HepG2 (cell line): ENCODE results near the gene APOD.

Source experiments
- CTCF ChIP-seq: sonication (generic); formaldehyde crosslinking; IDR thresholded peaks from 2 replicates; pipeline ENCODE4 v1.5.0; 2020; ENCODE audit warnings: mild to moderate bottlenecking, missing genetic modification reagents, moderate library complexity
- ERF ChIP-seq: IDR thresholded peaks from 2 replicates; pipeline ENCODE4 v1.6.1; 2018; ENCODE audit warnings: missing biosample characterization, missing genetic modification reagents
- FOSL1 ChIP-seq: sonication (generic); formaldehyde crosslinking; IDR thresholded peaks from 2 replicates; pipeline ENCODE4 v1.9.0; 2021; ENCODE audit warnings: missing genetic modification reagents, borderline replicate concordance
- NFATC3 ChIP-seq: sonication (generic); formaldehyde crosslinking; IDR thresholded peaks from 2 replicates; pipeline ENCODE4 v1.5.1; 2020; ENCODE audit warnings: mild to moderate bottlenecking, missing genetic modification reagents
- PAF1 ChIP-seq: IDR thresholded peaks from 2 replicates; pipeline ENCODE4 v1.6.1; 2016; ENCODE audit warnings: missing genetic modification reagents, missing compliant biosample characterization
- POLR2AphosphoS5 ChIP-seq: IDR thresholded peaks from 2 replicates; pipeline ENCODE4 v1.6.1; 2012; ENCODE audit warnings: low read depth, low read length
- PRDM4 ChIP-seq: sonication (generic); formaldehyde crosslinking; IDR thresholded peaks from 2 replicates; pipeline ENCODE4 v1.9.0; 2021; ENCODE audit warnings: missing genetic modification reagents, borderline replicate concordance
- SIN3B ChIP-seq: fragments of 150-350 bp; IDR thresholded peaks from 2 replicates; pipeline ENCODE4 v1.6.1; 2014; ENCODE audit warnings: low read length
- SMYD3 ChIP-seq: sonication (generic); formaldehyde crosslinking; IDR thresholded peaks from 2 replicates; pipeline ENCODE4 v1.8.1; 2023; ENCODE audit warnings: mild to moderate bottlenecking, missing genetic modification reagents
- TBP ChIP-seq: sonication (generic); formaldehyde crosslinking; IDR thresholded peaks from 2 replicates; pipeline ENCODE4 v1.5.0; 2020; ENCODE audit warnings: missing genetic modification reagents
- TF ChIP-seq, protein P1 (sequence below): sonication (generic); formaldehyde crosslinking; IDR thresholded peaks from 2 replicates; pipeline ENCODE4 v1.4.0; 2020; ENCODE audit warnings: missing genetic modification reagents, borderline replicate concordance
- TF ChIP-seq, protein P2 (sequence below): sonication (generic); formaldehyde crosslinking; IDR thresholded peaks from 2 replicates; pipeline ENCODE4 v1.5.1; 2020; ENCODE audit warnings: mild to moderate bottlenecking, moderate library complexity, missing genetic modification reagents
- TF ChIP-seq, protein P3 (sequence below): IDR thresholded peaks from 2 replicates; pipeline ENCODE4 v1.6.1; 2012; ENCODE audit warnings: low read depth, low read length, improper control_type of control experiment
- TF ChIP-seq, protein P4 (sequence below): sonication (generic); formaldehyde crosslinking; IDR thresholded peaks from 2 replicates; pipeline ENCODE4 v1.4.0; 2020; ENCODE audit warnings: missing genetic modification reagents, mild to moderate bottlenecking, borderline replicate concordance

DNA sequence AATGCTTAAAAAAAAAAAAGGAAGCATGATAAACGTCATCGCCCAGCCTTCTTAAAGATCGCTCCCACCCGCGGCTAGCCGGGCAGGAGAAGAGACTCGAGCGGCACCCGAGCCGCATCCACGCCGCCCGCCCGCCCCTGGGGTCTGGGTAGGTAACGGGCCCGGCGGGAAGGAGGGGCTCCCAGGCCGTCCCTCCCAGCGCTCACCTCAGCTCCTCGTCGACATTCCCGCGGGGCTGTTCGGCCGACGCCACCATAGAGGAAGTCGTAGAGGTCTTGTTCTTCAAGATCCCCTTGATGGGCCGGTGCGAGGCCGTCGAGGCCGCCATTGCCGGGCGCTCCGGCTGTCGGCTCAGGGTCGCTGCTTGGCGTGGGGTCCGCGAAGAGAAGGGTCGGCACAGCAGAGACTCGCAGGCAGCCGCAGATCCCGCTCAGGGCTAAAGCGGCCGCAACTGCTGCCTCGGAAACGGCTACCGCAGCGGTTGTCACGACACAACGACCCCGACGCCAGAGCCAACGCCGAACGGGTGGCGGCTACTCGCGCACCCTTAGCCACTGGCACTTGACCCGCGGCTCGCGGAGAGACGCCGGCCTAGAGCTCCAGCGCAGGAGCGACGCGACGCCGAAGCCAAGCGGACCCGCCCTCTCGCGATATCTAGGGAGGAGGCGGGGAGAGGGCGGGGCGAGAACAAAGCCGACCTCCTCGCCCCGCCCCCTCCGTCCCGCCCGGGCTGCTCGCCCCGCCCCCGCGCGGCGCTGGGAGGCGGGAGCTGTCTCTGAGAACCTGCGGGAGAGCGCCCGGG is 40.8 kb downstream of the APOD start, which contains the start of gene PPP1R2:
- TF ChIP-seq SMYD3 (CRISPR knock-in tag) = no peak
- TF ChIP-seq POLR2AphosphoS5 = peak; percentile 95
- TF ChIP-seq, protein P1, sequence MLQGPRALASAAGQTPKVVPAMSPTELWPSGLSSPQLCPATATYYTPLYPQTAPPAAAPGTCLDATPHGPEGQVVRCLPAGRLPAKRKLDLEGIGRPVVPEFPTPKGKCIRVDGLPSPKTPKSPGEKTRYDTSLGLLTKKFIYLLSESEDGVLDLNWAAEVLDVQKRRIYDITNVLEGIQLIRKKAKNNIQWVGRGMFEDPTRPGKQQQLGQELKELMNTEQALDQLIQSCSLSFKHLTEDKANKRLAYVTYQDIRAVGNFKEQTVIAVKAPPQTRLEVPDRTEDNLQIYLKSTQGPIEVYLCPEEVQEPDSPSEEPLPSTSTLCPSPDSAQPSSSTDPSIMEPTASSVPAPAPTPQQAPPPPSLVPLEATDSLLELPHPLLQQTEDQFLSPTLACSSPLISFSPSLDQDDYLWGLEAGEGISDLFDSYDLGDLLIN (CRISPR knock-in tag) = no peak
- TF ChIP-seq CTCF (CRISPR knock-in tag) = no peak
- no peak for TF ChIP-seq TBP (CRISPR knock-in tag)
- TF ChIP-seq, protein P2, sequence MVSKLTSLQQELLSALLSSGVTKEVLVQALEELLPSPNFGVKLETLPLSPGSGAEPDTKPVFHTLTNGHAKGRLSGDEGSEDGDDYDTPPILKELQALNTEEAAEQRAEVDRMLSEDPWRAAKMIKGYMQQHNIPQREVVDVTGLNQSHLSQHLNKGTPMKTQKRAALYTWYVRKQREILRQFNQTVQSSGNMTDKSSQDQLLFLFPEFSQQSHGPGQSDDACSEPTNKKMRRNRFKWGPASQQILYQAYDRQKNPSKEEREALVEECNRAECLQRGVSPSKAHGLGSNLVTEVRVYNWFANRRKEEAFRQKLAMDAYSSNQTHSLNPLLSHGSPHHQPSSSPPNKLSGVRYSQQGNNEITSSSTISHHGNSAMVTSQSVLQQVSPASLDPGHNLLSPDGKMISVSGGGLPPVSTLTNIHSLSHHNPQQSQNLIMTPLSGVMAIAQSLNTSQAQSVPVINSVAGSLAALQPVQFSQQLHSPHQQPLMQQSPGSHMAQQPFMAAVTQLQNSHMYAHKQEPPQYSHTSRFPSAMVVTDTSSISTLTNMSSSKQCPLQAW (CRISPR knock-in tag) = no peak
- TF ChIP-seq PRDM4 (CRISPR knock-in tag) = no peak
- no peak for TF ChIP-seq SIN3B
- TF ChIP-seq ERF (CRISPR knock-in tag) = peak; percentile 68; the same call in 1 of the 2 replicates
- TF ChIP-seq, protein P3, sequence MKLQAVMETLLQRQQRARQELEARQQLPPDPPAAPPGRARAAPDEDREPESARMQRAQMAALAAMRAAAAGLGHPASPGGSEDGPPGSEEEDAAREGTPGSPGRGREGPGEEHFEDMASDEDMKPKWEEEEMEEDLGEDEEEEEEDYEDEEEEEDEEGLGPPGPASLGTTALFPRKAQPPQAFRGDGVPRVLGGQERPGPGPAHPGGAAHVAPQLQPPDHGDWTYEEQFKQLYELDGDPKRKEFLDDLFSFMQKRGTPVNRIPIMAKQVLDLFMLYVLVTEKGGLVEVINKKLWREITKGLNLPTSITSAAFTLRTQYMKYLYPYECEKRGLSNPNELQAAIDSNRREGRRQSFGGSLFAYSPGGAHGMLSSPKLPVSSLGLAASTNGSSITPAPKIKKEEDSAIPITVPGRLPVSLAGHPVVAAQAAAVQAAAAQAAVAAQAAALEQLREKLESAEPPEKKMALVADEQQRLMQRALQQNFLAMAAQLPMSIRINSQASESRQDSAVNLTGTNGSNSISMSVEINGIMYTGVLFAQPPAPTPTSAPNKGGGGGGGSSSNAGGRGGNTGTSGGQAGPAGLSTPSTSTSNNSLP = no peak
- TF ChIP-seq, protein P4, sequence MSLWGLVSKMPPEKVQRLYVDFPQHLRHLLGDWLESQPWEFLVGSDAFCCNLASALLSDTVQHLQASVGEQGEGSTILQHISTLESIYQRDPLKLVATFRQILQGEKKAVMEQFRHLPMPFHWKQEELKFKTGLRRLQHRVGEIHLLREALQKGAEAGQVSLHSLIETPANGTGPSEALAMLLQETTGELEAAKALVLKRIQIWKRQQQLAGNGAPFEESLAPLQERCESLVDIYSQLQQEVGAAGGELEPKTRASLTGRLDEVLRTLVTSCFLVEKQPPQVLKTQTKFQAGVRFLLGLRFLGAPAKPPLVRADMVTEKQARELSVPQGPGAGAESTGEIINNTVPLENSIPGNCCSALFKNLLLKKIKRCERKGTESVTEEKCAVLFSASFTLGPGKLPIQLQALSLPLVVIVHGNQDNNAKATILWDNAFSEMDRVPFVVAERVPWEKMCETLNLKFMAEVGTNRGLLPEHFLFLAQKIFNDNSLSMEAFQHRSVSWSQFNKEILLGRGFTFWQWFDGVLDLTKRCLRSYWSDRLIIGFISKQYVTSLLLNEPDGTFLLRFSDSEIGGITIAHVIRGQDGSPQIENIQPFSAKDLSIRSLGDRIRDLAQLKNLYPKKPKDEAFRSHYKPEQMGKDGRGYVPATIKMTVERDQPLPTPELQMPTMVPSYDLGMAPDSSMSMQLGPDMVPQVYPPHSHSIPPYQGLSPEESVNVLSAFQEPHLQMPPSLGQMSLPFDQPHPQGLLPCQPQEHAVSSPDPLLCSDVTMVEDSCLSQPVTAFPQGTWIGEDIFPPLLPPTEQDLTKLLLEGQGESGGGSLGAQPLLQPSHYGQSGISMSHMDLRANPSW (CRISPR knock-in tag) = no peak
- no peak for TF ChIP-seq NFATC3
- no peak for TF ChIP-seq FOSL1
- TF ChIP-seq PAF1 = no peak
